Measurements from ENCODE around the gene WDR90.

WDR90 gene

DNA sequence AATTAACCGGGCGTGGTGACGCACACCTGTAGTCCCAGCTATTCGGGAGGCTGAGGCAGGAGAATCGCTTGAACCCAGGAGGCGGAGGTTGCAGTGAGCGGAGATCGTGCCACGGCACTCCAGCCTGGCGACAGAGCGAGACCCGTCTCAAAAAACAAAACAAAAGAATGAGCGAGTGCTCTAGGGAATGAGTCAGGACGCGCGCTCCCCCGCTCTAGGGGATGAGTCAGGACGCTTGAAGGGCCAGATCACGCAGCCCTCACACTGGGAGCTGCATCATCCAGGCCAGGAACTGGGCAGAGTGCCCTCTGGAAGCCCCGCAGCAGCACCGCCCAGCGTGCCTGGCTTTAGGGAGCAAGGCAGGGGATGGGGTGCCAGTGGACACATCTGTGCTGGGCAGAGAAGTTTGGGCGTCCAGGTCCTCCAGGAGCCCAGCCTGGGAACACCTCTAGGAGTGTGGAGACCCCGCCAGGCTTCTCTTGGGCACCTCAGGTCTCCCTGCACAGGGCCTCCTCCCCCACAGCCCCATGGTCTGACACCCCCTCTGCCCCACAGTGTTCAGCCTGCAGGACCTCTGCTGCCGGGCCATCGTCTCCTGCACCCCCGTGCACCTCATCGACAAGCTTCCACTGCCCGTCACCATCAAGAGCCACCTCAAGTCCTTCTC is 22.2 kb upstream of the WDR90 start:
- no peak for DNase-seq

GRCh38 chr16:627454-628239 is 21.5 kb upstream of the WDR90 start:
- DNase-seq, result no peak

DNA sequence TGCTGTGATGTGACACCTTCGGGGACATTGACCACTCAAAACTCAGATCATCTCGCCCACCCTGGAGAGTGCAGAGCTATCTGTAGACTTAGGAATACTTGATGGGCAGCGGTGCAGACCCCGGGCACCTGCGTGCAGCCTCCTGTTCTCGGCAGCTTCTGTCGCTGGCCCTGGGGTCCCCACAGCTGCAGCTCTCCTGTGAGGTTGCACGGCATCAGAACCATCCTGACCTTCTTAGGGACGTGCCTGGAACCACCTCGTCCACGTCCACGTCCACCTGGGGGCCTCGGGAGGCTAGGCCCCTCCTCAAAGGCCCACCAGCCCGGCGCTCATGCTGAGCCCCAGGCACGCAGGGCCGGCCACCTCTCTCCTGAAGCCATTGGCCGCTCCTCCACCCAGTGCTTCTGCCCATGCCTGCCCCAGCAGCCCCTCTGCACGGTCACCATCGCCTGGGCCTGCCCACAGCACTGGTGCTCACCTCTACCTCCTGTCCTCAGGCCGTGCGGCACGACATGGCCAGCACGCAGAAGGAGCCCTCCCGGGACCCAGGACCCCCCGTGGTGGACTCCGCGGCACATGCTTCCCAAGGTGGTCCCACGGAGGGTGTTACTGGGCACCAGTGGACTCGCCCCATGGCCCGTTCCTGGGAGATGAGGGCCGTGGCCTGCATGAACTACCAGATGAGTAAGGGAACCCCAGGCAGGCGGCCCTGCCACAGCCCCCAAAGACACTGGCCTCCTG is 20.7 kb upstream of the WDR90 start:
- DNase-seq, result no peak

GRCh38 chr16:629185-629832 is 19.9 kb upstream of the WDR90 start:
- DNase-seq, result no peak

- no peak for DNase-seq
Measured at GRCh38 chr16:629833-630248, 19.3 kb upstream of the WDR90 start.

DNA sequence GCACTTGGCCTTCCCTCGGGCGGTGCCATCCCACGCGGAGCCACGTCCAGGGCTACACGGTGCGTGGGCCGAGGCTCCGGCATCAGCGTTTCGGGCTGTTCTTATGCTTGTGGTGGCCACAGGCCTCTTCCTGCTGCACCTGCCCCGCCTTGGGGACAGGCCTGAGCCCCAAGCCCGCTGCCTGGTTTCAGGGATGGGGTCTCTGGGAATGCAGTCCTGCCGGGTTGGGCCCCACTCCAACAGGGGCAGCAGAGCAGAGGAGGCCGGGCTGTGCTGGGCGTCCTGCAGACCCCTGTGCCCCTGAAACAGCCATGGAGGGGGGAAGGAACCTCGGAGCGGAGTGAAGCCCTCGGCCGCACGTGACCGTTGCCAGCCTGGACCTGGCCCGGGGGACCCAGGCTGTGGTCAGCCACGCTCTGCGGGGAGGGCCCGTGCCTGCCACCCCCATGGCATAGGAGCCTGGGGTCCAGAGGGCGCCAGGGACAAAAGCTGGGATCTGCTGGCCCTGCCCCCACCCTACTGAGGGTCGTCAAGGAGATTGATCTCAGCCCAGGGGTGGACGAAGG is 18.8 kb upstream of the WDR90 start:
- no peak for DNase-seq

DNA sequence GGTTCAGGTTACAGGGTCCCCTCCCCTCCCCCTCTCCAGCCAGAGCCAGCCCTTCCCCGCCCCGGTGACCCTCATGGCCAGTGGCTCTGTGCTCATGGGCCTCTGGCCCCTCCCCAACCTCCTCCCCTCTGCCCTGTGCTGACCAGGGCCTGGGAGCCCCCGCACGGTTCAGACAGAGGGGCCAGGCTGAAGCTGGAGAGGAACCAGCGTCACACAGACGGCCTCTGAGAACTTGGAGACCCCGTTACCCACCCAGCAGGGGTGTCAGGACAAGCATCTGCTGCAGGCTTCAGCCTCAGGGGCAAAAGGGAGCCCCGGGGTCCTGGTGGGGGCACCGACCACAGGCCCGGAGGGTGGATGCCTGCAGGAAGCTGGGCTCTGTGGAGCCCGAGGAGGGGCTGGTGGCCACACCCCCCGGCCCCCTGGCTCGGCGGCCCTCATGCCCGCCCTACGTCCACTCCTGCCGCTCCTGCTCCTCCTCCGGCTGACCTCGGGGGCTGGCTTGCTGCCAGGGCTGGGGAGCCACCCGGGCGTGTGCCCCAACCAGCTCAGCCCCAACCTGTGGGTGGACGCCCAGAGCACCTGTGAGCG is 18.3 kb upstream of the WDR90 start, which contains the start of gene WFIKKN1:
Gene WFIKKN1, plus strand, starts transcription at position 171 of the 591 bp plus-strand sequence. Its CDS starts 269 bp downstream, at position 440.
- DNase-seq, result peak; percentile 14

DNA sequence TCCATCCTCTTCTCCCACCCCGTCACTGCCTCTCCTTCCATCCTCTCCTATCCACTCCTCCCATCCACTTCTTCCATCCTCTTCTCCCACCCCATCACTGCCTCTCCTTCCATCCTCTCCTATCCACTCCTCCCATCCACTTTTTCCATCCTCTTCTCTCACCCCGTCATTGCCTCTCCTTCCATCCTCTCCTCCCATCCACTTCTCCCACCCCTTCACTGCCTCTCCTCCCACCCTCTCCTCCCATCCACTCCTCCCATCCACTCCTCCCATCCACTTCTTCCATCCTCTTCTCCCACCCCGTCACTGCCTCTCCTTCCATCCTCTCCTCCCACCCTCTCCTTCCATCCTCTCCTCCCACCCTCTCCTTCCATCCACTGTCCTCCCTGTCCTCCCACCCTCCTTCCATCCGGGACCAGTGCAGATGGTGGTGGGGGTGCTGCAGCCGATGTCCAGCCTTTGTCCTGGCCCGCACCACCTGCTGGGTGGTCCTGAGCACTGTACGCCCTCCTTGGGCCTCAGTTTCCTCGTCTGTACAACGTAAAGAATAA is 17.3 kb upstream of the WDR90 start:
- DNase-seq, result no peak

- DNase-seq, result no peak
Measured at GRCh38 chr16:632486-633335, 16.5 kb upstream of the WDR90 start.

DNA sequence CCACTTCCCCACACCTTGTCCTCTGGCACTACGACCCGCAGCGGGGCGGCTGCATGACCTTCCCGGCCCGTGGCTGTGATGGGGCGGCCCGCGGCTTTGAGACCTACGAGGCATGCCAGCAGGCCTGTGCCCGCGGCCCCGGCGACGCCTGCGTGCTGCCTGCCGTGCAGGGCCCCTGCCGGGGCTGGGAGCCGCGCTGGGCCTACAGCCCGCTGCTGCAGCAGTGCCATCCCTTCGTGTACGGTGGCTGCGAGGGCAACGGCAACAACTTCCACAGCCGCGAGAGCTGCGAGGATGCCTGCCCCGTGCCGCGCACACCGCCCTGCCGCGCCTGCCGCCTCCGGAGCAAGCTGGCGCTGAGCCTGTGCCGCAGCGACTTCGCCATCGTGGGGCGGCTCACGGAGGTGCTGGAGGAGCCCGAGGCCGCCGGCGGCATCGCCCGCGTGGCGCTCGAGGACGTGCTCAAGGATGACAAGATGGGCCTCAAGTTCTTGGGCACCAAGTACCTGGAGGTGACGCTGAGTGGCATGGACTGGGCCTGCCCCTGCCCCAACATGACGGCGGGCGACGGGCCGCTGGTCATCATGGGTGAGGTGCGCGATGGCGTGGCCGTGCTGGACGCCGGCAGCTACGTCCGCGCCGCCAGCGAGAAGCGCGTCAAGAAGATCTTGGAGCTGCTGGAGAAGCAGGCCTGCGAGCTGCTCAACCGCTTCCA is 15.7 kb upstream of the WDR90 start:
- no peak for DNase-seq

DNA sequence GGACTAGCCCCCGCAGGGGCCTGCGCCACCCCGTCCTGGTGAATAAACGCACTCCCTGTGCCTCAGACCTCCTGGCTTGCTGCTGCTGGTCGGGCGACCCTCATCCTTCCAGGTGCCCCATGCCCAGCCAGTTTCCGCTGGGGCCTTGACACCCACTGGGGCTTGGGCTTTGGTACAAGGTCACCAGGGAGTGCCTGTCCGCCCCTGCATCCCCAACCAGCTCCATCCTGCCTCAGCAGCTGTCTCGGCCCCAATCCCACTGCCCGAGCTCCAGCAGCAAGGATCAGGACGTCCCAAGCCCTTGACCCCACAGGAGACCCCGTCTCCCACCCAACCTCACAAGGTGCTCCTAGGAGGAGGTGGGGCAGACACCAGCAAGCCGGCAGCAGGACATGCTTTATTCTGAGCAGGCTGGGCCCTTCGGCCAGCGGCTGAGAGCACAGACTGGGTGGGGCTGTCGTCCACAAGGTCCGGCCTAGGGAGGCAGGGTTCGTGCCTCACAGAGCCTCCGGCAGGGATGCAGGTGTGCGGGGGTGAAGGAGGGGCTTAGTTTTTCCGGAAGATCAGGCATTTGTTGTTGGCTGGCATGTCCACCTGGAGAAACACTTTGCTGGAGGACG is 15.0 kb upstream of the WDR90 start:
- no peak for DNase-seq

DNA sequence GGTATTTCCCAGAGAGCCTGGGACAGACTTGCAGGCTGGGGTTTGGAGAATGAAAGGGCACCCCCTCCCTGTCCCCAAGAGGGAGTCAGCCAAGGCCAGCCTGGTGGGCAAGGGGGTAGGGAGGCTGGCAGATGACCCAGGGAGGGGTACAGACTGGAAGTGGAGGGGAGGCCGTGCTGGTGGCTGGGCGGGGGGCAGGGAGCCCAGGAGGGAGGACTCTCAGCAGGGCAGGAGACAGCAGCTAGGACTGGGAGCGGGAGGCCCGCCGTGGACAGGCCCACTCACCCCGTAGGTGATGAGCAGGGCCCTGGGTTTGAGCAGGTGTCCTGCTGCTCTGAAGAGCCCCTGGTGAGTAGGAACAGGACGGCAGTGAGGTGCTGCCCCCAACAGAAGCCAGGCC is 14.2 kb upstream of the WDR90 start:
- no peak for DNase-seq

DNA sequence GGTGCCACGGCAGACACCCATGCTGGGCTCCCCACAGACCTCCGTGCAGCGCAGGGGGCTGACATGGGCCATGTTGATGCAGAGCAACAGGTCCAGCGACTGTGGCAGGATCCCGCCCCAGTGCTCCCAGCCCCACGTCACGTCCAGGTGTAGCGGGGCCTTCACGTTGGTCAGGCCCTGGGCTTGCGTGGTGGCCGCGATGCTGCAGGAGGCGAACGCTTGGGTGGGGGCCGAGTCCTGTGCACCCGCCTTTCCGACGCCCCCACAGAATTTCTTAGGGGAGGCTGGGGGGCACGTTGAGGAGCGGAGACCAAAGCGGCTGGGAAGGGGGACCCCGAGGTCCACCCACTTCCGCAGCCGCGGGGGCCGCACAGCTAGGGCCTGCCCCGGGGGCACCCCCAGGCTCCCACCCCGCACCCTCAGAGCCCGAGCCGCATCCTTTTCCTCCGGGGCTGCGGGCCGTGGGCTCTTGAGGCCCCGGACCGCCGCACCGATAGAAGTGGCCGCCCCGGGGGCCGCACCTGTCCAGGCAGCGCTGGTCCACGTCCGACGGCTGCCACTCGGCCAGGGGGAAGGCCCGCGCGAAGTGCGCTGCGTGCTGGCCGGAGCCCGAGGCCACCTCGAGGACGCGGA is 13.5 kb upstream of the WDR90 start:
- DNase-seq, result no peak

DNA sequence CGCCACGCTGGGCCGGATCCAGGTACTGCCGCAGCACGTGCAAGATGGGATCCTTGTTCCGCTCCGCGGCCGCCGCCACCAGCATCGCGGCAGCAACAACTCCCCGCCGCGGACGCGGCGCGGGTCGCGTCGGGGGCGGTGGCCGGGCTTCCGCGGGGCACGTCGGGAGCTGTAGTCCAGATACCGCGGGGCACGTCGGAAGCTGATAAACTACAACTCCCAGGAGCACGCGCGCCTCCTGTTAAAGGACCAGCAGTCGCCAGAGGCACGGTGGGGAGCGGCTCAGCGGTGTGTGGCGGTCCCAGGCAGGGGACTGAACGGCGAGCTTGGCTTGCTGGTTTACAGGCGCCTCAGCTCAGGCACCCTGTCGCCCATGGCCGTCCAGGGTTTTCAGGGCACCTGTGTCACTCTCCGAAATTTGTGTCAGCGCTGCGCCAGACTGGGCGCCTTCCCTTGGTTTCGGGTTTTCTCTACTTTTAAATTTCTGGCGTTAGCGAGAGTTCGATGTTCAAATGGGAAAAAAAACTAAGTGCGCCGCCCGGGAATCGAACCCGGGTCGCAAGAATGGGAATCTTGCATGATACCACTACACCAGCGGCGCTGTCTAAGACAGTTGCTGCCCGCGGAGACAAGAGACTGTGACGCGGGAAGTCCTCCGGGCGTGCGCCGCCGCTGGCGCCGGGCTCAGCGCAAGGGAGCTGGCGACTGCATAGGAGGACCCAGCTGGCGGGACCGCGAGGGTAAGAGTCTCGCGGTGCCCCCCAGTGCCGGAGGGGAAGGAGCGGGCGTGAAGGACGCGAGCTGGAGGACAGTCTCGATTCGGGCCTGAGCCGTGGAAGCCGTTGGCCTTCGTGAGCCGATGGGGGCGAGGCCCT is 12.7 kb upstream of the WDR90 start, which contains the start of gene METTL26:
Gene METTL26, minus strand, starts transcription at position 100 of the 875 bp plus-strand sequence. Its CDS starts 15 bp downstream, at position 85.
- peak; percentile 97 for DNase-seq

DNA sequence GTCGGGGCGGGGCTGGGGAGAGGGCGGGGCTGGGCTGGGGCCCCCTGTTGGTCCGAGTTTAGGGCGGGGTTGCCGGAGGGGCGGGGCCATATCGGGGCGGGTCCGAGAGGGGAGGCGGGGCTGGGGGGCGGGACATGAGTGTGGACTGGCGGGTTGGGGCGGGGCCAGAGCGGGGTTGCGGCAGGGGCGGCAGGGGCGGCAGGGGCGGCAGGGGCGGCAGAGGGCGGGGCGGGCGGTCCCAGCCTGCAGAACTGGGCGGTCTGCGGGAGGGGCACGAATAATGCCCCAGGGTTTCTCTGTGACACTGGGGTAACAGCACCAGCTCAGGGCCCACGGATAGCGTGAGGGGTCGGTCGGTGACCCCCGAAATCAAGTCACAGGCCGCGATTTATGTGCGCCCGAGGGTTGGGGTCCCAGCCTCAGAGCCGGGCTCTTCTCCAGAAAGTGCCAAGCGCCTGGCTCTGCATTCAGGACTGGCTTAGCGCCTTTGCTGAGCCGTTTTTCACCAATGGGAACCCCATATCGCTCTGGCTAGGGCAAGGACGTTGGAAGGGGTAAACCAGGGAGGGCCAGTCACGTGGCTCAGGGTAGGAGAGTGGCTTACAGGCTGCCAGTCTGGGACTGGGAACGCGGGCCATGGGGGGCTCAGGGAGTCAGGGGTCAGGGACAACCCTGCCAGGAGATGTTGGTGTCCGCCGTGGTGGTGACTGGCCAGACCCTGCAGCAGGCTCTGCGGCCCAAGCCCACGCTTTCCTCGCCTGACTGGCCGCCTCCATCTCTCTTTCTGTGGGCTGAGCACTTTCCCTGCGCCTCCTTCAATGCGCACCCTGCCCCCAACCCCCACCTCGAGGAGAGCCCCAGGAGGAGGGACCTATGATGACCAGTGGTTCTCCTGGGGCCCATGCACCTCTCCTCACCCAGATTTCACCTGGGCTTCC is 11.8 kb upstream of the WDR90 start:
- DNase-seq, result peak; percentile 62

DNA sequence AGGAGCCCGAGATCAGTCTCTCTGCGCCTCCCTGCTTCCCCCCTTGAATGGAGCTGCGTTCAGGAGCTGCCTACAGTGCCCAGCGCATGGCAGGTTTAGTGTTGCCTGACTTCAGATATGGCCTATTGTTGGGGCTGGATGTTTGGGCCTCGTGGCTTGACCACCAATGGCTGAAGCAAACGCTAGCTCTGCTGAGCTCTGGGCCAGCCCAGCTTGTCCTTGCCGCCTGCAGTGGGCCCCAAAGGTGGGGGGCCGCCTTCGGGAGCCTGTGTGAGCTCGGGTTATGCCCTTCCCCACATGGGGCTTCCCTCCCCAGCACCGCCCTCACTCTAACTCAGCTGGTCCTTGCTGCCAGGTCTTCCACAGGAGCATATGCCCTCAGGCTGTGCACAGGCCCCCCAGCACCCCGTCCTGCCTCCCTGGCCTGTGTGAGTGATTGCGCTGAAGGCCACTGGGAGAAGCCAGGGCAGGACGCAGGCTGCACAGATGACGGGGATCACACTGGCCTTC is 11.1 kb upstream of the WDR90 start:
- no peak for DNase-seq

DNA sequence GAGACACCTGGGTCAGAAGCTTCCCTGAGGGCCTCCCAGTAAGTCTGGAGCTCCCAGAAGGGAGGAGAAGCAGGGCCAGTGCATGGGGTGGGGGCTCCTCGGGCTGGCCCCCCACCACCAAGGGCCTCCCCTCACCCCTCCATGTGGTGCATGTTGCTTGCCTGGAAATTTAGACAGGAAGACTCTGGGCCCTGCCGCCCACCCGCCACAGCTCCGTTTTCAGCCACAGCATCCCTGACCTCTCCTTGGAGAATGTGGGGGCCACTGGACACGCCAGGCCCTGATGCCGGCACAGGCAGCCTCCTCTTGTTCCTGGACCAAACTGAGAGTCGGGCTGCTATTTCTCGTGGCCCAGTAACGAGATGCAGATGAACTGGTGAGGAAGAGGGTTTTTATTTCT is 10.3 kb upstream of the WDR90 start:
- DNase-seq, result no peak
